ENCODE results near the gene EIF2AK2.

The EIF2AK2 gene

GRCh38 chr2:37119157-37119556 is 37.6 kb downstream of the EIF2AK2 start:
- peaks cover 23% of the 10 kb centered on the region for H3K36me3 ChIP-seq (replicated peaks)
- TF ChIP-seq CTCF (IDR thresholded peaks at IDR 0.05; ENCODE audit: low read depth, low read length, missing control alignments), result no peak
- no peaks in the 10 kb centered on the region for H3K27me3 ChIP-seq (replicated peaks)

GRCh38 chr2:37117566-37117965 is 39.2 kb downstream of the EIF2AK2 start:
- in situ Hi-C loops (cut with HindIII; ENCODE audit: low pct_ligation_motif_present, low sequenced_read_pairs), result no loop called here
- no peaks in the 10 kb centered on the region for H3K27me3 ChIP-seq (replicated peaks)
- TF ChIP-seq CTCF (IDR thresholded peaks at IDR 0.05; ENCODE audit: low read depth, low read length, missing control alignments), result no peak
- H3K27ac ChIP-seq, result no peak overlapping the region
- no peak overlapping the region for H3K4me3 ChIP-seq (ENCODE audit: low read depth, low read length)
- DNase-seq, result no peak
- peaks cover 24% of the 10 kb centered on the region for H3K36me3 ChIP-seq (replicated peaks)

More at GRCh38 chr2:37119157-37119556, 37.6 kb downstream of the EIF2AK2 start:
- Histone ChIP-seq H3K27ac (no peak overlapping the region), H3K4me3 (ENCODE audit: low read depth, low read length) (no peak overlapping the region)
- no peak for DNase-seq
- in situ Hi-C loops (cut with HindIII; ENCODE audit: low pct_ligation_motif_present, low sequenced_read_pairs), result no loop called here

- TF ChIP-seq CTCF (IDR thresholded peaks at IDR 0.05; ENCODE audit: low read depth, low read length, missing control alignments), result no peak
- no peak overlapping the region for H3K4me3 ChIP-seq (ENCODE audit: low read depth, low read length)
- in situ Hi-C loops (cut with HindIII; ENCODE audit: low pct_ligation_motif_present, low sequenced_read_pairs), result no loop called here
- no peak for DNase-seq
- no peaks in the 10 kb centered on the region for H3K27me3 ChIP-seq (replicated peaks)
- H3K27ac ChIP-seq, result no peak overlapping the region
- H3K36me3 ChIP-seq (replicated peaks), result peaks cover 37% of the 10 kb centered on the region
These were observed 44.8 kb downstream of the EIF2AK2 start for GRCh38 chr2:37111958-37112357.

- H3K27me3 ChIP-seq (replicated peaks), result no peaks in the 10 kb centered on the region
- no peak for DNase-seq
- peaks cover 44% of the 10 kb centered on the region for H3K36me3 ChIP-seq (replicated peaks)
- no peak for TF ChIP-seq CTCF (IDR thresholded peaks at IDR 0.05; ENCODE audit: low read depth, low read length, missing control alignments)
- no peak overlapping the region for H3K4me3 ChIP-seq (ENCODE audit: low read depth, low read length)
- in situ Hi-C loops (cut with HindIII; ENCODE audit: low pct_ligation_motif_present, low sequenced_read_pairs), result no loop called here
- H3K27ac ChIP-seq, result no peak overlapping the region
These were observed 46.2 kb downstream of the EIF2AK2 start for GRCh38 chr2:37110306-37111212.

- Histone ChIP-seq H3K27me3 (replicated peaks) (no peaks in the 10 kb centered on the region), H3K27ac (no peak overlapping the region), H3K4me3 (ENCODE audit: low read depth, low read length) (no peak overlapping the region), H3K36me3 (replicated peaks) (peaks cover 45% of the 10 kb centered on the region)
- in situ Hi-C loops (cut with HindIII; ENCODE audit: low pct_ligation_motif_present, low sequenced_read_pairs), result no loop called here
- no peak for TF ChIP-seq CTCF (IDR thresholded peaks at IDR 0.05; ENCODE audit: low read depth, low read length, missing control alignments)
- DNase-seq, result no peak
These were observed 47.3 kb downstream of the EIF2AK2 start for GRCh38 chr2:37109523-37109922.
